ENCODE results near the gene RXFP1.

DNA sequence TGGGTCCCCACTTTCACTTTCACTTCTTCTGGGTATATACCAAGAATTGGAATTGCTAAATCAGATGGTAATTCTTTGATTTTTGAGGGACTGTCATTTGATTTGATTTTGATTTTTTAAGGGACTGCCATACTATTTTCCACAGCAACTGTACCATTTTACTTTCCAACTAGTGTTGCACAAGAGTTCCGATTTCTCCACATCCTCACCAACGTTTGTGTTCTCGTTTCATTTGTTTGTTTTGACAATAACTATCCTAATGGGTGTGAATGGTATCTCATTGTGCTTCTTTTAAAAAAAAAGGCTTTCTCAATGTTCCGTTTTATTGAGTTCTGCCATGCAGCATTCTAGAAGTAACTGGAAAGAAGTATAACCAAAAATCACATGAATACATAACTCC lies 87.4 kb downstream of the RXFP1 start:
- TF ChIP-seq, protein P1, sequence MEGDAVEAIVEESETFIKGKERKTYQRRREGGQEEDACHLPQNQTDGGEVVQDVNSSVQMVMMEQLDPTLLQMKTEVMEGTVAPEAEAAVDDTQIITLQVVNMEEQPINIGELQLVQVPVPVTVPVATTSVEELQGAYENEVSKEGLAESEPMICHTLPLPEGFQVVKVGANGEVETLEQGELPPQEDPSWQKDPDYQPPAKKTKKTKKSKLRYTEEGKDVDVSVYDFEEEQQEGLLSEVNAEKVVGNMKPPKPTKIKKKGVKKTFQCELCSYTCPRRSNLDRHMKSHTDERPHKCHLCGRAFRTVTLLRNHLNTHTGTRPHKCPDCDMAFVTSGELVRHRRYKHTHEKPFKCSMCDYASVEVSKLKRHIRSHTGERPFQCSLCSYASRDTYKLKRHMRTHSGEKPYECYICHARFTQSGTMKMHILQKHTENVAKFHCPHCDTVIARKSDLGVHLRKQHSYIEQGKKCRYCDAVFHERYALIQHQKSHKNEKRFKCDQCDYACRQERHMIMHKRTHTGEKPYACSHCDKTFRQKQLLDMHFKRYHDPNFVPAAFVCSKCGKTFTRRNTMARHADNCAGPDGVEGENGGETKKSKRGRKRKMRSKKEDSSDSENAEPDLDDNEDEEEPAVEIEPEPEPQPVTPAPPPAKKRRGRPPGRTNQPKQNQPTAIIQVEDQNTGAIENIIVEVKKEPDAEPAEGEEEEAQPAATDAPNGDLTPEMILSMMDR (IDR thresholded peaks at IDR 0.05), result no peak
- TF ChIP-seq POLR2AphosphoS5 (IDR thresholded peaks at IDR 0.05), result no peak

Measured in prostate gland (tissue), 2 donors.